ENCODE results near the gene PRKAR1A. TPM values are rescaled to one million over a fixed set of nuclear protein-coding genes. Genes with fewer than 3 reads are reported as not detected.
A peak's percentile ranks its signal among the peaks of the same experiment; 100 is the strongest.

PRKAR1A gene
- total RNA-seq, 2 donors from 2014 or later: 245 to 252 TPM

GRCh38 chr17:68594552-68594951, 82.3 kb downstream of the PRKAR1A start:
- Mint-ChIP-seq H3K36me3 (ENCODE audit: insufficient read depth in 2 of 2) (no peaks in the 10 kb centered on the region), H3K27ac (no peak overlapping the region), H3K27me3 (ENCODE audit: low read depth) (peaks cover 73% of the 10 kb centered on the region)

GRCh38 chr17:68595496-68595895, 83.3 kb downstream of the PRKAR1A start:
- no peaks in the 10 kb centered on the region for H3K9me3 Mint-ChIP-seq
- ATAC-seq (replicated peaks in 1 of 2) (no peak), DNase-seq (no peak)
- H3K36me3 Mint-ChIP-seq (ENCODE audit: insufficient read depth in 2 of 2): no peaks in the 10 kb centered on the region
- H3K27me3 Mint-ChIP-seq (ENCODE audit: low read depth): peaks cover 78% of the 10 kb centered on the region
- H3K27ac Mint-ChIP-seq: no peak overlapping the region
- H3K4me1 Mint-ChIP-seq (ENCODE audit: low read depth): peaks cover 9% of the 10 kb centered on the region
- H3K4me3 Mint-ChIP-seq: no peak overlapping the region

More at GRCh38 chr17:68594552-68594951, 82.3 kb downstream of the PRKAR1A start:
- Mint-ChIP-seq H3K4me3 (no peak overlapping the region), H3K4me1 (ENCODE audit: low read depth) (peaks cover 5% of the 10 kb centered on the region), H3K9me3 (no peaks in the 10 kb centered on the region)
- DNase-seq: no peak
- ATAC-seq (replicated peaks in 1 of 2): no peak

GRCh38 chr17:68595986-68596385, 83.8 kb downstream of the PRKAR1A start:
- Mint-ChIP-seq H3K4me1 (ENCODE audit: low read depth) (peaks cover 9% of the 10 kb centered on the region), H3K4me3 (no peak overlapping the region), H3K27me3 (ENCODE audit: low read depth) (peaks cover 78% of the 10 kb centered on the region), H3K36me3 (ENCODE audit: insufficient read depth in 2 of 2) (no peaks in the 10 kb centered on the region), H3K27ac (no peak overlapping the region), H3K9me3 (no peaks in the 10 kb centered on the region)
- no peak for DNase-seq
- ATAC-seq (replicated peaks in 1 of 2): no peak

- ATAC-seq (replicated peaks in 1 of 2) (no peak), DNase-seq (no peak)
- no peaks in the 10 kb centered on the region for H3K9me3 Mint-ChIP-seq
- no peak overlapping the region for H3K4me3 Mint-ChIP-seq
- no peaks in the 10 kb centered on the region for H3K36me3 Mint-ChIP-seq (ENCODE audit: insufficient read depth in 2 of 2)
- H3K27ac Mint-ChIP-seq: no peak overlapping the region
- peaks cover 79% of the 10 kb centered on the region for H3K27me3 Mint-ChIP-seq (ENCODE audit: low read depth)
- peaks cover 9% of the 10 kb centered on the region for H3K4me1 Mint-ChIP-seq (ENCODE audit: low read depth)
Observed at GRCh38 chr17:68596411-68596945, 84.2 kb downstream of the PRKAR1A start.

GRCh38 chr17:68598074-68598473, 85.8 kb downstream of the PRKAR1A start:
- Mint-ChIP-seq H3K4me3 (no peak overlapping the region), H3K27ac (no peak overlapping the region), H3K9me3 (no peaks in the 10 kb centered on the region), H3K27me3 (ENCODE audit: low read depth) (peaks cover 79% of the 10 kb centered on the region), H3K36me3 (ENCODE audit: insufficient read depth in 2 of 2) (peaks cover 0 to 1% of the 10 kb centered on the region in 2 donors), H3K4me1 (ENCODE audit: low read depth) (peaks cover 9% of the 10 kb centered on the region)
- DNase-seq (no peak), ATAC-seq (replicated peaks in 1 of 2) (peak in 1 of 2 donors; percentile 24)

- DNase-seq (no peak), ATAC-seq (replicated peaks in 1 of 2) (no peak)
- Mint-ChIP-seq H3K9me3 (no peaks in the 10 kb centered on the region), H3K4me3 (no peak overlapping the region), H3K27me3 (ENCODE audit: low read depth) (peaks cover 79% of the 10 kb centered on the region), H3K4me1 (ENCODE audit: low read depth) (peaks cover 9% of the 10 kb centered on the region), H3K36me3 (ENCODE audit: insufficient read depth in 2 of 2) (peaks cover 0 to 1% of the 10 kb centered on the region in 2 donors), H3K27ac (no peak overlapping the region)
Observed at GRCh38 chr17:68598545-68598961, 86.3 kb downstream of the PRKAR1A start.

- no peak for ATAC-seq (replicated peaks in 1 of 2)
- Mint-ChIP-seq H3K9me3 (no peaks in the 10 kb centered on the region), H3K27ac (no peak overlapping the region), H3K36me3 (ENCODE audit: insufficient read depth in 2 of 2) (peaks cover 0 to 1% of the 10 kb centered on the region in 2 donors), H3K4me3 (no peak overlapping the region), H3K4me1 (ENCODE audit: low read depth) (peaks cover 9% of the 10 kb centered on the region), H3K27me3 (ENCODE audit: low read depth) (peaks cover 78% of the 10 kb centered on the region)
- no peak for DNase-seq
Observed at GRCh38 chr17:68599091-68599490, 86.9 kb downstream of the PRKAR1A start.

- Mint-ChIP-seq H3K27me3 (ENCODE audit: low read depth) (peaks cover 79% of the 10 kb centered on the region), H3K27ac (no peak overlapping the region), H3K4me1 (ENCODE audit: low read depth) (peaks cover 9% of the 10 kb centered on the region), H3K4me3 (peak overlapping the region; percentile 70 to 79), H3K36me3 (ENCODE audit: insufficient read depth in 2 of 2) (peaks cover 0 to 1% of the 10 kb centered on the region in 2 donors), H3K9me3 (no peaks in the 10 kb centered on the region)
- DNase-seq (no peak), ATAC-seq (replicated peaks in 1 of 2) (no peak)
Observed at GRCh38 chr17:68599552-68600066, 87.4 kb downstream of the PRKAR1A start.

- Mint-ChIP-seq H3K27me3 (ENCODE audit: low read depth) (peaks cover 79% of the 10 kb centered on the region), H3K36me3 (ENCODE audit: insufficient read depth in 2 of 2) (peaks cover 0 to 1% of the 10 kb centered on the region in 2 donors), H3K4me1 (ENCODE audit: low read depth) (peaks cover 7% of the 10 kb centered on the region), H3K4me3 (peak overlapping the region; percentile 70 to 79), H3K9me3 (no peaks in the 10 kb centered on the region), H3K27ac (no peak overlapping the region)
- peak; percentile 21 to 27 for DNase-seq
- peak; percentile 70 to 72 for ATAC-seq (replicated peaks in 1 of 2)
Observed at GRCh38 chr17:68600067-68600930, 88.1 kb downstream of the PRKAR1A start.

Other genes starting within 250 kb of the PRKAR1A start
- 1 to 10 TPM; 5.9 to 8.7 TPM for gene SLC16A6, start 221.3 kb upstream of the PRKAR1A start, total RNA-seq
- gene ARSG, start 220.9 kb upstream of the PRKAR1A start, total RNA-seq: 10 to 100 TPM; 24.2 to 24.6 TPM
- 10 to 100 TPM; 61.0 to 85.8 TPM for gene WIPI1, start 54.9 kb upstream of the PRKAR1A start, total RNA-seq
- not detected for gene FAM20A, start 88.9 kb downstream of the PRKAR1A start, total RNA-seq